Hepatocyte (in vitro differentiated cells): ENCODE results near the gene CRCP. TPM values are rescaled to one million over a fixed set of nuclear protein-coding genes. Genes with fewer than 3 reads are reported as not detected.
"Not testable (repeated sequence)": the region's sequence is repeated elsewhere in the genome, so short reads cannot be mapped to it uniquely, and the experiment has no call there.

Source experiments
- DNase-seq: peaks from one replicate; pipeline ENCODE4 v3.0.0-alpha.2; 2016; ENCODE audit warnings: low spot score
- H2AFZ ChIP-seq: fragments of 200-600 bp; sonication (generic); 2 replicates; pipeline ENCODE4 v1.6.0; 2016; ENCODE audit warnings: antibody characterized with exemption, mild to moderate bottlenecking
- H3K27ac ChIP-seq: fragments of 200-600 bp; sonication (generic); 2 replicates; pipeline ENCODE4 v1.5.1; 2016; ENCODE audit warnings: mild to moderate bottlenecking
- H3K27me3 ChIP-seq: fragments of 200-600 bp; sonication (generic); 2 replicates; pipeline ENCODE4 v1.6.1; 2016
- H3K36me3 ChIP-seq: fragments of 200-600 bp; sonication (generic); replicated peaks from 2 replicates; pipeline ENCODE4 v1.5.1; 2016; ENCODE audit warnings: low read depth; ENCODE audit not compliant: insufficient read depth
- H3K4me1 ChIP-seq: fragments of 200-600 bp; sonication (generic); 2 replicates; pipeline ENCODE4 v1.5.1; 2016; ENCODE audit warnings: mild to moderate bottlenecking, moderate library complexity; ENCODE audit not compliant: insufficient read depth
- H3K4me2 ChIP-seq: fragments of 200-600 bp; sonication (generic); 2 replicates; pipeline ENCODE4 v1.6.0; 2016
- H3K4me3 ChIP-seq: fragments of 200-600 bp; sonication (generic); 2 replicates; pipeline ENCODE4 v1.5.1; 2016; ENCODE audit warnings: mild to moderate bottlenecking
- H3K79me2 ChIP-seq: fragments of 200-600 bp; sonication (generic); 2 replicates; pipeline ENCODE4 v1.6.0; 2017; ENCODE audit warnings: mild to moderate bottlenecking
- H3K9me2 ChIP-seq: fragments of 200-600 bp; sonication (generic); replicated peaks from 2 replicates; pipeline ENCODE4 v1.6.0; 2017; ENCODE audit warnings: mild to moderate bottlenecking; ENCODE audit not compliant: insufficient read depth
- H3K9me3 ChIP-seq: fragments of 200-600 bp; sonication (generic); 2 replicates; pipeline ENCODE4 v1.5.1; 2016; ENCODE audit warnings: low read depth, mild to moderate bottlenecking
- H4K20me1 ChIP-seq: fragments of 200-600 bp; sonication (generic); 2 replicates; pipeline ENCODE4 v1.6.0; 2016; ENCODE audit warnings: mild to moderate bottlenecking; ENCODE audit not compliant: insufficient read depth, poor library complexity, severe bottlenecking
- EZH2 ChIP-seq: fragments of 200-600 bp; sonication (generic); IDR thresholded peaks from 2 replicates; pipeline ENCODE4 v1.6.1; 2016; ENCODE audit warnings: antibody characterized with exemption, mild to moderate bottlenecking, borderline replicate concordance
- EZH2phosphoT487 ChIP-seq: fragments of 200-600 bp; sonication (generic); IDR thresholded peaks from one replicate; pipeline ENCODE4 v1.6.1; 2018; ENCODE audit warnings: antibody characterized with exemption, mild to moderate bottlenecking, low read depth, moderate library complexity; ENCODE audit not compliant: unreplicated experiment, severe bottlenecking
- WGBS: methylation state at CpG from one replicate; pipeline ENCODE4 v1.1.6; 2016; ENCODE audit warnings: low lambda C conversion rate; ENCODE audit errors: missing lambda C conversion rate; 5-methylcytosine and 5-hydroxymethylcytosine counted together
- polyA plus RNA-seq: library from polyadenylated mRNA; unstranded; fragments of >200 nt; fragmentation: Nextera tagmentation; extraction: Ambion mirVana; gene quantifications from 2 replicates; pipeline ENCODE4 v1.2.1, GENCODE V29; 2016
- total RNA-seq: library from RNA; depleted of rRNA; stranded (reverse); fragments of >200 nt; gene quantifications from 2 replicates; pipeline ENCODE4 v1.2.3, GENCODE V29; 2014
- TF ChIP-seq, protein P1 (sequence below): fragments of 200-600 bp; sonication (generic); IDR thresholded peaks from 2 replicates; pipeline ENCODE4 v1.5.1; 2016; ENCODE audit warnings: antibody characterized with exemption, mild to moderate bottlenecking; ENCODE audit not compliant: poor library complexity

The CRCP gene
- total and polyA plus RNA-seq, 2 experiments from 2014 or later: 13.8 to 41.6 TPM

- no peaks in the 10 kb centered on the region for H3K27me3 ChIP-seq
- 36% methylated on average over 12 of the region's 12 CpGs for WGBS
- H3K27ac ChIP-seq: peak overlapping the region; percentile 91
- peak overlapping the region; percentile 47 for H3K4me2 ChIP-seq
- TF ChIP-seq EZH2 (no peak), EZH2phosphoT487 (no peak)
- TF ChIP-seq, protein P1, sequence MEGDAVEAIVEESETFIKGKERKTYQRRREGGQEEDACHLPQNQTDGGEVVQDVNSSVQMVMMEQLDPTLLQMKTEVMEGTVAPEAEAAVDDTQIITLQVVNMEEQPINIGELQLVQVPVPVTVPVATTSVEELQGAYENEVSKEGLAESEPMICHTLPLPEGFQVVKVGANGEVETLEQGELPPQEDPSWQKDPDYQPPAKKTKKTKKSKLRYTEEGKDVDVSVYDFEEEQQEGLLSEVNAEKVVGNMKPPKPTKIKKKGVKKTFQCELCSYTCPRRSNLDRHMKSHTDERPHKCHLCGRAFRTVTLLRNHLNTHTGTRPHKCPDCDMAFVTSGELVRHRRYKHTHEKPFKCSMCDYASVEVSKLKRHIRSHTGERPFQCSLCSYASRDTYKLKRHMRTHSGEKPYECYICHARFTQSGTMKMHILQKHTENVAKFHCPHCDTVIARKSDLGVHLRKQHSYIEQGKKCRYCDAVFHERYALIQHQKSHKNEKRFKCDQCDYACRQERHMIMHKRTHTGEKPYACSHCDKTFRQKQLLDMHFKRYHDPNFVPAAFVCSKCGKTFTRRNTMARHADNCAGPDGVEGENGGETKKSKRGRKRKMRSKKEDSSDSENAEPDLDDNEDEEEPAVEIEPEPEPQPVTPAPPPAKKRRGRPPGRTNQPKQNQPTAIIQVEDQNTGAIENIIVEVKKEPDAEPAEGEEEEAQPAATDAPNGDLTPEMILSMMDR: no peak
- peaks cover 21% of the 10 kb centered on the region for H3K79me2 ChIP-seq
- H3K9me3 ChIP-seq: no peaks in the 10 kb centered on the region
- no peak overlapping the region for H2AFZ ChIP-seq
- no peaks in the 10 kb centered on the region for H3K36me3 ChIP-seq
- no peaks in the 10 kb centered on the region for H3K9me2 ChIP-seq
- H3K4me3 ChIP-seq: no peak overlapping the region
- H3K4me1 ChIP-seq: peaks cover 24% of the 10 kb centered on the region
- H4K20me1 ChIP-seq: no peaks in the 10 kb centered on the region
- no peak for DNase-seq
Observed at GRCh38 chr7:66152371-66153191, 37.9 kb downstream of the CRCP start.

GRCh38 chr7:66153691-66154090 is 39.0 kb downstream of the CRCP start:
- H4K20me1 ChIP-seq: no peaks in the 10 kb centered on the region
- H3K4me3 ChIP-seq: no peak overlapping the region
- H3K36me3 ChIP-seq: no peaks in the 10 kb centered on the region
- no peak overlapping the region for H3K4me2 ChIP-seq
- H3K4me1 ChIP-seq: peaks cover 24% of the 10 kb centered on the region
- no peak overlapping the region for H3K27ac ChIP-seq
- H3K27me3 ChIP-seq: no peaks in the 10 kb centered on the region
- 95% methylated on average over 11 of the region's 11 CpGs for WGBS
- H3K9me2 ChIP-seq: no peaks in the 10 kb centered on the region
- TF ChIP-seq EZH2phosphoT487 (no peak), EZH2 (no peak)
- TF ChIP-seq, protein P1: no peak
- no peak overlapping the region for H2AFZ ChIP-seq
- H3K79me2 ChIP-seq: peaks cover 17% of the 10 kb centered on the region
- no peaks in the 10 kb centered on the region for H3K9me3 ChIP-seq
- no peak for DNase-seq

- DNase-seq, H3K9me2 ChIP-seq, H4K20me1 ChIP-seq, H2AFZ ChIP-seq, H3K27me3 ChIP-seq, H3K79me2 ChIP-seq, H3K36me3 ChIP-seq, H3K27ac ChIP-seq, H3K4me3 ChIP-seq, H3K4me2 ChIP-seq, H3K9me3 ChIP-seq: not testable (repeated sequence)
- WGBS: 97% methylated on average over 7 of the region's 7 CpGs
- peaks cover 19% of the 10 kb centered on the region for H3K4me1 ChIP-seq
Observed at GRCh38 chr7:66156035-66156434, 41.4 kb downstream of the CRCP start.

DNA sequence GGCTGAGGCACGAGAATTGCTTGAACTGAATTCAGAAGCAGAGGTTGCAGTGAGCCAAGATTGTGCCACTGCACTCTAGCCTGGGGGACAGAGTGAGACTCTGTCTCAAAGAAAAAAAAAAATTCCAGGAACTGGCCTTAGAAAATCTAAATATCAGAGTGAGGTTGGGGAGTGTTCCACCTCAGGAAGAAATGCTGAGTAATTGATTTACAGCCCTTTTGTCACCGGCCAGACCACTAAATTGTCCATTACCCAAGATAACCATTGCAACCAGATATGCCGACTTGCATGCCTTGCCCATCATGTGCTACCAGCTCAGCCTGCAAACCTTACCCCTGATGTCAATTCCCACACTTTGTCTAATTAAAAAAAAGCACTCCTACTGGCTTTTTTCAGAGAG is 42.4 kb downstream of the CRCP start:
- peak overlapping the region; percentile 61 for H3K27ac ChIP-seq

More for the DNA sequence above, 42.4 kb downstream of the CRCP start:
- peaks cover 3% of the 10 kb centered on the region for H3K79me2 ChIP-seq
- no peak overlapping the region for H3K4me3 ChIP-seq
- no peaks in the 10 kb centered on the region for H3K9me2 ChIP-seq
- DNase-seq: no peak
- TF ChIP-seq EZH2phosphoT487 (no peak), EZH2 (no peak)
- TF ChIP-seq, protein P1: no peak
- no peaks in the 10 kb centered on the region for H4K20me1 ChIP-seq
- H3K4me1 ChIP-seq: peaks cover 12% of the 10 kb centered on the region
- H3K36me3 ChIP-seq: no peaks in the 10 kb centered on the region
- no peak overlapping the region for H2AFZ ChIP-seq
- H3K9me3 ChIP-seq: peaks cover 6% of the 10 kb centered on the region
- H3K27me3 ChIP-seq: no peaks in the 10 kb centered on the region
- 46% methylated on average over 3 of the region's 3 CpGs for WGBS
- no peak overlapping the region for H3K4me2 ChIP-seq
